ENCODE data around the gene SH3PXD2B. TPM values are rescaled to one million over a fixed set of nuclear protein-coding genes. Genes with fewer than 3 reads are reported as not detected.

SH3PXD2B gene
- polyA plus RNA-seq, 3 donors, result 0.19 to 0.77 (median 0.31) TPM

DNA sequence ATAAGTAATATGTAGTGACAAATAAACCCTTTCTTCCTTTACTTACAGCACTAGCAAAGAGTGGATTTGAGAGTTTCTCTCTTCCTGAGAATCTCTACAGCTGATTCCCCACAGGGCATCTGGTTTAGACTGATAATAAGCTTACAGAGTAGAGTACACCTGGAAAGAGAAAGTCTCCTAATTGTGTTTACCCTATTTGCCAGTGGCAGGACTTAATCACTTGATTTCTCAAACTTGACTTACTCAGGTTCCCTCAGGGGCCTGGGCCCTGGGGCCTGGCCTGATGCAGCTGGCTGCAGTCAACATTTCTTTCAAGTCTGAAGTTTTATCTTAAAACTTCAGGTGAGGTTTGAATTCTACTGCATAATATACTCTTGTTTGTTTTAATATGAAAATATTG lies 132.7 kb downstream of the SH3PXD2B start:
- peaks cover 0 to 5% (median 0%) of the 10 kb centered on the region in 7 donors for H3K9me3 Mint-ChIP-seq
- no peak overlapping the region for H3K4me3 ChIP-seq (replicated peaks in 1 of 3; ENCODE audit: low read depth in 2 of 3, low read length in 3 of 3)
- H4K20me1 ChIP-seq (ENCODE audit: insufficient read depth, low read length), result no peaks in the 10 kb centered on the region
- no peaks in the 10 kb centered on the region for H3K4me1 ChIP-seq (ENCODE audit: control insufficient read depth in 1 of 2, insufficient read depth in 2 of 2, low read length in 2 of 2)
- H3K27ac Mint-ChIP-seq, result no peak overlapping the region
- H2AFZ ChIP-seq (ENCODE audit: insufficient read depth, low read depth, low read length, poor library complexity, severe bottlenecking), result no peak overlapping the region
- H3K9me3 ChIP-seq (replicated peaks in 1 of 2; ENCODE audit: control insufficient read depth in 1 of 2, insufficient read depth in 1 of 2, low read length in 2 of 2), result no peaks in the 10 kb centered on the region
- H3K36me3 ChIP-seq (replicated peaks in 1 of 2; ENCODE audit: control insufficient read depth in 1 of 2, insufficient read depth in 2 of 2, low read length in 2 of 2), result no peaks in the 10 kb centered on the region
- no peaks in the 10 kb centered on the region for H3K36me3 Mint-ChIP-seq
- peaks cover 2% of the 10 kb centered on the region for H3K4me1 Mint-ChIP-seq
- H3K79me2 ChIP-seq (ENCODE audit: insufficient read depth, low read length), result no peaks in the 10 kb centered on the region
- no peaks in the 10 kb centered on the region for H3K27me3 ChIP-seq (ENCODE audit: control insufficient read depth in 2 of 2, insufficient read depth in 2 of 2, low read length in 2 of 2)
- H3K27me3 Mint-ChIP-seq (ENCODE audit: low read depth in 3 of 3), result peaks cover 1 to 5% (median 3%) of the 10 kb centered on the region in 3 donors
- H3K4me3 Mint-ChIP-seq, result no peak overlapping the region
- H3K27ac ChIP-seq (ENCODE audit: low read depth in 1 of 2, low read length in 2 of 2), result no peak overlapping the region
- H3K9ac ChIP-seq (ENCODE audit: insufficient read depth, low read length, poor library complexity, severe bottlenecking), result no peak overlapping the region
- TF ChIP-seq, protein P1, sequence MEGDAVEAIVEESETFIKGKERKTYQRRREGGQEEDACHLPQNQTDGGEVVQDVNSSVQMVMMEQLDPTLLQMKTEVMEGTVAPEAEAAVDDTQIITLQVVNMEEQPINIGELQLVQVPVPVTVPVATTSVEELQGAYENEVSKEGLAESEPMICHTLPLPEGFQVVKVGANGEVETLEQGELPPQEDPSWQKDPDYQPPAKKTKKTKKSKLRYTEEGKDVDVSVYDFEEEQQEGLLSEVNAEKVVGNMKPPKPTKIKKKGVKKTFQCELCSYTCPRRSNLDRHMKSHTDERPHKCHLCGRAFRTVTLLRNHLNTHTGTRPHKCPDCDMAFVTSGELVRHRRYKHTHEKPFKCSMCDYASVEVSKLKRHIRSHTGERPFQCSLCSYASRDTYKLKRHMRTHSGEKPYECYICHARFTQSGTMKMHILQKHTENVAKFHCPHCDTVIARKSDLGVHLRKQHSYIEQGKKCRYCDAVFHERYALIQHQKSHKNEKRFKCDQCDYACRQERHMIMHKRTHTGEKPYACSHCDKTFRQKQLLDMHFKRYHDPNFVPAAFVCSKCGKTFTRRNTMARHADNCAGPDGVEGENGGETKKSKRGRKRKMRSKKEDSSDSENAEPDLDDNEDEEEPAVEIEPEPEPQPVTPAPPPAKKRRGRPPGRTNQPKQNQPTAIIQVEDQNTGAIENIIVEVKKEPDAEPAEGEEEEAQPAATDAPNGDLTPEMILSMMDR (IDR thresholded peaks at IDR 0.05), result no peak
- intact Hi-C loops (cut with micrococcal nuclease), result no loop called here
- no peak for DNase-seq
- H3K4me2 ChIP-seq (replicated peaks; ENCODE audit: extremely low read depth, low read length, poor library complexity, severe bottlenecking), result no peak overlapping the region

DNA sequence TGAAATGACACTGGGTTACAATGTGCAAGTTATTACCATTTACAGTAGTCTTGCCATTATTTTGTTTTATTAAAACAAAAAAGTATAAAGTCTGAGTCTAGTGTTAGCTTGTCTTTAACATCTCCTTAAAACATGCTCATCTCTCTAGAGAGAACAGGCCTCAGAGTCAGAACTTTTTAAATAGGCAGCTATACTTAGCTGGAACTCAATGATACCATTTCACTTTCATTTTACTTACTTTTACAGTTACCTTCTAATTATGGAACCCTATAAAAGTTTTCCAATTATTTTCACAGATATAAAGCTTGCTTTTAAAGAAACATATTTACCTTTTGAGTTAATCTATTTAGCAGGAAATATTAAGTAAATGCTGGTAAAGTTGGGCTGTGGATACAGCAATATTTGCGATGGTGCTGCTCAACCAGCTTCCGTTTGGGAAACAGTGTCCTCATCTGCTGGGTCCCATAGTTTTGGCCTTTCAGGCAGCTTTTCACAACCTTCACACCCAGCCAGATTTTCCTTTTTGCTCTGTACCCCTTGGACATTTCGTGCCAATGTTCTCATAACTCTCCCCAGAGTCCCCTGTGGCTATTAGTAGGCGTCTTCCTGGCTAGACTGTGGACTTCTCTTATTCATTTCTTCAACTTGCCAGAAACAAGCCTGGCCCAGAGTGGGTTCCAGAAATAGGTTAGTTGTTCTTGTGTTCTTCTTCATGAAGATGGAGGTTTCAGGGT lies 134.4 kb downstream of the SH3PXD2B start:
- no peak overlapping the region for H3K27ac Mint-ChIP-seq
- WGBS (ENCODE audit: insufficient coverage), result 90% methylated on average over 4 of the region's 4 CpGs

More for the DNA sequence above, 134.4 kb downstream of the SH3PXD2B start:
- no peak for DNase-seq
- Histone ChIP-seq H3K27me3 (ENCODE audit: control insufficient read depth in 2 of 2, insufficient read depth in 2 of 2, low read length in 2 of 2) (no peaks in the 10 kb centered on the region), H3K27ac (ENCODE audit: low read depth in 1 of 2, low read length in 2 of 2) (no peak overlapping the region), H3K9ac (ENCODE audit: insufficient read depth, low read length, poor library complexity, severe bottlenecking) (no peak overlapping the region), H4K20me1 (ENCODE audit: insufficient read depth, low read length) (no peaks in the 10 kb centered on the region), H3K4me3 (replicated peaks in 1 of 3; ENCODE audit: low read depth in 2 of 3, low read length in 3 of 3) (no peak overlapping the region), H3K4me2 (replicated peaks; ENCODE audit: extremely low read depth, low read length, poor library complexity, severe bottlenecking) (no peak overlapping the region), H3K9me3 (replicated peaks in 1 of 2; ENCODE audit: control insufficient read depth in 1 of 2, insufficient read depth in 1 of 2, low read length in 2 of 2) (no peaks in the 10 kb centered on the region), H2AFZ (ENCODE audit: insufficient read depth, low read depth, low read length, poor library complexity, severe bottlenecking) (no peak overlapping the region), H3K79me2 (ENCODE audit: insufficient read depth, low read length) (no peaks in the 10 kb centered on the region), H3K4me1 (ENCODE audit: control insufficient read depth in 1 of 2, insufficient read depth in 2 of 2, low read length in 2 of 2) (no peaks in the 10 kb centered on the region), H3K36me3 (replicated peaks in 1 of 2; ENCODE audit: control insufficient read depth in 1 of 2, insufficient read depth in 2 of 2, low read length in 2 of 2) (no peaks in the 10 kb centered on the region)
- H3K27me3 Mint-ChIP-seq (ENCODE audit: low read depth in 3 of 3), result peaks cover 1 to 5% (median 3%) of the 10 kb centered on the region in 3 donors
- no peaks in the 10 kb centered on the region for H3K36me3 Mint-ChIP-seq
- no peak overlapping the region for H3K4me3 Mint-ChIP-seq
- TF ChIP-seq, protein P1 (IDR thresholded peaks at IDR 0.05), result no peak
- intact Hi-C loops (cut with micrococcal nuclease), result no loop called here
- H3K4me1 Mint-ChIP-seq, result peaks cover 2% of the 10 kb centered on the region
- peaks cover 0 to 5% (median 0%) of the 10 kb centered on the region in 7 donors for H3K9me3 Mint-ChIP-seq

Measured in CD14-positive monocyte (primary cell).